ENCODE data around the gene GPR39.

Gene GPR39

GRCh38 chr2:132609101-132609890, 192.7 kb downstream of the GPR39 start:
- TF ChIP-seq CTCF (IDR thresholded peaks at IDR 0.05) = no peak

GRCh38 chr2:132611719-132612118, 195.1 kb downstream of the GPR39 start:
- TF ChIP-seq CTCF (IDR thresholded peaks at IDR 0.05) = no peak

DNA sequence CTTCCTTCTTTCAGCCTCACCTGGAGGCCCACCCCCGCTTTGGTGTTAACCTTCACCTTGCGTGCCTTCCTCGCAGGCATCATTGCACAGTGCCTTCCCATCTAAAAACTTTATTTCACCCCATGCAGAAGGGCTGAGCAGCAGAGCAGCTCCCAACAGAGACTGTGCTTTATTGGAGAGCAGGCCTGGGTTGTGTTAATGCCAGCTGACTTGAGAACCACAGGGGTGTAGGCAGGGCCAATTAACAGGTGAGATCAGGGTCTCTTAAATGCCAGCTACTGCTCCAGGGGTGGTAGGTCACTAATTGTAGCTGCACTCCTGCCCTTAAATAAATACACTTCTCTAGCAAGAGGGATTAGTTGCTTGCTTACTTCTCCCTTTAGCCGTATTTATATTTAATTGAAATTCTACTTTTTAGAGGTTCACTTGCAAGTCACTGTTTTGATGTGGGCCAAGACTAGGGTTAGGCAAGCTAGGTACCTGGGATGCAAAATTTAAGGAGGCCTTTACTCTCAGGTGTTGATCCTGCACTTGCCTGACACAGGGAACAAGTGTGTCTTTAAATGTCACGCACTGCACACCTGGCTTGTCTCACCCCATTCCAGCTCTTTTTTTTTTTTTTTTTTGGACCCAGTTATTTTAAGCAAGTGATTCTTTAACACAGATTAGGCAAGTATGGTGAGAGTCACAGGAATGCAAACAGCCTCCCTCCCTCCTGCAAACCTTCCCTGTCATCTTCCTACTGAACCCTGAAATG, 198.9 kb downstream of the GPR39 start:
- TF ChIP-seq CTCF (IDR thresholded peaks at IDR 0.05) = no peak

GRCh38 chr2:132617989-132618388, 201.4 kb downstream of the GPR39 start:
- TF ChIP-seq CTCF (IDR thresholded peaks at IDR 0.05) = no peak

DNA sequence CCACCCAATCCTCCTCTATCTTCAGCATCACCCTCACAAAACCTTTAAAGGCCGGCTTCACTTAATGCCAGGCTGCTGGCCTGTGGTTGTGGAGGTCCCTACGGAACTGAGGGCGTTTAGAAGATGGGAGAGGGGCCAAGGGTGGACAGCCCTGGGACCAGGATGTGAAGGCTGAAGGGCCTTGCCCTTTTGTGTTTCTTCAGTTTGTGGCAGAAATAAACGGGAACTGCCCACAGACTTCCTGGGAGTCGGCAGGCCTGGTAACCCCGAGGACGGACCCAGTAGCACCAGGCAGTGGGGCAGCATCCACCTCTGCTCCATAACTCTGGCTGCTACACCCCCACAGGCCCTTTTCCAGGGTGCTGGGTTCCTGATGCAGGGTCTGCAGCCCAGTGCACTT, 202.1 kb downstream of the GPR39 start:
- no peak for TF ChIP-seq CTCF (IDR thresholded peaks at IDR 0.05)

GRCh38 chr2:132620115-132620514, 203.5 kb downstream of the GPR39 start:
- no peak for TF ChIP-seq CTCF (IDR thresholded peaks at IDR 0.05)

- no peak for TF ChIP-seq CTCF (IDR thresholded peaks at IDR 0.05)
These were observed 204.7 kb downstream of the GPR39 start for GRCh38 chr2:132621131-132621875.

All from LNCAP (cell line).